Measurements from ENCODE around the gene EVI2B.
"Not testable (repeated sequence)": the region's sequence is repeated elsewhere in the genome, so short reads cannot be mapped to it uniquely, and the experiment has no call there.

The EVI2B gene

DNA sequence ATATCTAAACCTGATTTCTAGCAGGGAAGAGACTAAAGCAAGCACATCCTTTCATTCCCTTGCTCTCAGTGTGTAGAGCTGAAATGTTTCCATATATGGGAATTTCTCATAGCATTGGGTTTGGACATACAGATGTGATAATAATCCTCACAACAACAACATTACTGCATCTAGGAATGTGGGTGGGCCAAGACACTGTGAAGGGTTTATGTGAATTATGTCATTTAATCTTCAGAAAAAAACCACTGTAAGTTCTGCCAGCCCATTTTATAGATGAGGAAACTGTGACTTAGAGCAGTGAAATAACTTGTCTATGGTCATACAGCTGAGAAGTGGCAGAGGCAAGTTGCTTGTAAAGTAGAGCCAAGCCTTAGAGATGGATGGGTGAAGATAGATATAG lies 22.0 kb downstream of the EVI2B start:
- TF ChIP-seq, protein P1, sequence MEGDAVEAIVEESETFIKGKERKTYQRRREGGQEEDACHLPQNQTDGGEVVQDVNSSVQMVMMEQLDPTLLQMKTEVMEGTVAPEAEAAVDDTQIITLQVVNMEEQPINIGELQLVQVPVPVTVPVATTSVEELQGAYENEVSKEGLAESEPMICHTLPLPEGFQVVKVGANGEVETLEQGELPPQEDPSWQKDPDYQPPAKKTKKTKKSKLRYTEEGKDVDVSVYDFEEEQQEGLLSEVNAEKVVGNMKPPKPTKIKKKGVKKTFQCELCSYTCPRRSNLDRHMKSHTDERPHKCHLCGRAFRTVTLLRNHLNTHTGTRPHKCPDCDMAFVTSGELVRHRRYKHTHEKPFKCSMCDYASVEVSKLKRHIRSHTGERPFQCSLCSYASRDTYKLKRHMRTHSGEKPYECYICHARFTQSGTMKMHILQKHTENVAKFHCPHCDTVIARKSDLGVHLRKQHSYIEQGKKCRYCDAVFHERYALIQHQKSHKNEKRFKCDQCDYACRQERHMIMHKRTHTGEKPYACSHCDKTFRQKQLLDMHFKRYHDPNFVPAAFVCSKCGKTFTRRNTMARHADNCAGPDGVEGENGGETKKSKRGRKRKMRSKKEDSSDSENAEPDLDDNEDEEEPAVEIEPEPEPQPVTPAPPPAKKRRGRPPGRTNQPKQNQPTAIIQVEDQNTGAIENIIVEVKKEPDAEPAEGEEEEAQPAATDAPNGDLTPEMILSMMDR (IDR thresholded peaks at IDR 0.05; ENCODE audit: control insufficient read depth, extremely low read depth, insufficient read depth) = no peak
- H3K4me3 ChIP-seq (ENCODE audit: low read depth, low read length) = no peak overlapping the region
- no peak for DNase-seq (ENCODE audit: low read depth)

GRCh38 chr17:31289790-31290189 lies 24.1 kb downstream of the EVI2B start:
- TF ChIP-seq, protein P1 (IDR thresholded peaks at IDR 0.05; ENCODE audit: control insufficient read depth, extremely low read depth, insufficient read depth) = no peak
- no peak for DNase-seq (ENCODE audit: low read depth)
- no peak overlapping the region for H3K4me3 ChIP-seq (ENCODE audit: low read depth, low read length)

- not testable (repeated sequence) for DNase-seq (ENCODE audit: low read depth)
Measured at GRCh38 chr17:31287932-31288331, 25.9 kb downstream of the EVI2B start.

DNA sequence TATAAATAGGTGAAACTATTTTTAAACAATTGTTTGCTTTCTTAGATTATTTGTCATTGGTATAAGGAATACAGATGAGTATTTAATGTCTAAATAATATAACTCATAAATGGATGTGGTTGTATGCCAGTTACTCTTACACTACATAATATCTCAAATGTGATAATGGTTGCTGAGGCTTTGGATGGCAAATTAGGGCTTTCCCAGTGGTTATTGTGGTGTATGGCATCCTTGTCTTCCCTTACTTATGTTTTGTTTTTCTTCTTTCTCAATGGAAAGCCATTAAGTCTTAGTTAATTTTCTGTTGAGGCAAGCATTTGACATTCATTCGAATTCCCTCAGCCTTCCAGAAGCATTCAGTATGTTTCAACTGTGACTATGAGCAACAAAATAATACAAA lies 27.3 kb downstream of the EVI2B start:
- no peak for DNase-seq (ENCODE audit: low read depth)
- TF ChIP-seq, protein P1 (IDR thresholded peaks at IDR 0.05; ENCODE audit: control insufficient read depth, extremely low read depth, insufficient read depth) = no peak
- H3K4me3 ChIP-seq (ENCODE audit: low read depth, low read length) = no peak overlapping the region

More at GRCh38 chr17:31287932-31288331, 25.9 kb downstream of the EVI2B start:
- H3K4me3 ChIP-seq (ENCODE audit: low read depth, low read length) = not testable (repeated sequence)

DNA sequence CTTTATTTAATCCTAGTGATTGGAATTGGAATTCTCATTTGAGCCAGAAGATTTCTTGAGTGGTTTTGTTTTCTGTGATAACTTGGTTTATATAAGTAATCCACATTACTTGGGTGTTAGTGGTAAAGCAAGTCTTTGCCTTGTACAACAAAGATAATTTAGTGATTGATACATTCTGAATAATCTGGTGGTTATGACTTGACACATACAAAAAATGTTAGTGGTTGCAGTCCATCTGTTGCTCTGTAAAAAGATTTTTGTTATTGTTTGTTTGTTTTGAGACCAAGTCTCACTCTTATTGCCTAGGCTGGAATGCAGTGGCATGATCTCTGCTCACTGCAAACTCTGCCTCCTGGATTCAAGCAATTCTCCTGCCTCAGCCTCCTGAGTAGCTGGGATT lies 30.0 kb downstream of the EVI2B start:
- TF ChIP-seq, protein P1 (IDR thresholded peaks at IDR 0.05; ENCODE audit: control insufficient read depth, extremely low read depth, insufficient read depth) = no peak
- H3K4me3 ChIP-seq (ENCODE audit: low read depth, low read length) = no peak overlapping the region
- no peak for DNase-seq (ENCODE audit: low read depth)

GRCh38 chr17:31281061-31281460 lies 32.8 kb downstream of the EVI2B start:
- no peak overlapping the region for H3K4me3 ChIP-seq (ENCODE audit: low read depth, low read length)
- TF ChIP-seq, protein P1 (IDR thresholded peaks at IDR 0.05; ENCODE audit: control insufficient read depth, extremely low read depth, insufficient read depth) = no peak
- DNase-seq (ENCODE audit: low read depth) = no peak

DNA sequence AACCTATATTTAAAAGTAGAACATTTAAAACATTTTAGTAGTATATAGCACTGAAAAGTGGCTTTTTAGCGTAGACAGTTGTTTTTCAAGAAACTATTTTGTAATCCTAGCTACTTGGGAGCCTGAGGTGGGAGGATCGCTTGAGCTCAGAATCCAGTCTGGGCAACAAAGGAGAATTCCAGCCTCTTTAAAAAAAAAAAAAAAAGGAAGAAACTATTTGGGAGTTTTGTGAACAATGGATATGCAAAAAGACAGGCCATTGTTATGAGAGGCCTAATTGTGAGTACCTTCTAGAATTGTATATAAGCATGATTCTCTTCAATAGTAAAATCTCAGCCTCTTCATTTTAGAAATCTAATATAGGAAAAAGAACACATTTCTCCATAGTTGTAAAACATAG lies 34.5 kb downstream of the EVI2B start:
- TF ChIP-seq, protein P1 (IDR thresholded peaks at IDR 0.05; ENCODE audit: control insufficient read depth, extremely low read depth, insufficient read depth) = no peak
- no peak for DNase-seq (ENCODE audit: low read depth)
- no peak overlapping the region for H3K4me3 ChIP-seq (ENCODE audit: low read depth, low read length)

Measured in LNCaP clone FGC (cell line).